HPDE6-E6E7 (cell line): Measurements from ENCODE around the gene CROCC.
A peak's percentile ranks its signal among the peaks of the same experiment; 100 is the strongest.

Experiments used
- DNase-seq: peaks from one replicate; pipeline ENCODE4 v3.0.0; 2011; ENCODE audit warnings: missing footprints; ENCODE audit errors: extremely low spot score

CROCC gene

GRCh38 chr1:17011439-17012307, 89.9 kb downstream of the CROCC start, which contains the start of gene ATP13A2:
Gene ATP13A2 (minus strand): TSS chr1:17011928. CDS start chr1:17011738, 190 bp downstream.
- peak; percentile 86 for DNase-seq

GRCh38 chr1:17012775-17013490, 91.2 kb downstream of the CROCC start:
- no peak for DNase-seq

- DNase-seq = no peak
These were observed 92.0 kb downstream of the CROCC start for GRCh38 chr1:17013491-17014320.

- no peak for DNase-seq
These were observed 93.2 kb downstream of the CROCC start for GRCh38 chr1:17014671-17015567.

- DNase-seq = peak; percentile 34
These were observed 94.6 kb downstream of the CROCC start for GRCh38 chr1:17016317-17016661.

GRCh38 chr1:17017435-17017834, 95.7 kb downstream of the CROCC start:
- no peak for DNase-seq

GRCh38 chr1:17018849-17019248, 97.1 kb downstream of the CROCC start:
- no peak for DNase-seq

GRCh38 chr1:17020502-17020901, 98.8 kb downstream of the CROCC start:
- no peak for DNase-seq

- no peak for DNase-seq
These were observed 100.2 kb downstream of the CROCC start for GRCh38 chr1:17021896-17022295.
